HL-60 (cell line): ENCODE measurements around the gene SNU13.

Experiments used
- DNase-seq, 2 experiments: peaks; one replicate each; pipeline ENCODE4 v3.0.0-alpha.2; 2010 to 2020; ENCODE audit warnings: low read depth in 1 of 2, low spot score in 1 of 2
- H3K27ac ChIP-seq: fragments of 250-450 bp; sonication (Bioruptor Pico); replicated peaks from 2 replicates; pipeline ENCODE4 v1.5.1; 2020; ENCODE audit warnings: mild to moderate bottlenecking, moderate library complexity
- H3K27me3 ChIP-seq: fragments of 250-450 bp; sonication (Bioruptor Pico); 2 replicates; pipeline ENCODE4 v1.5.1; 2021; ENCODE audit warnings: mild to moderate bottlenecking, moderate library complexity; ENCODE audit not compliant: insufficient read depth, poor library complexity, severe bottlenecking
- H3K4me3 ChIP-seq: replicated peaks from 2 replicates; pipeline ENCODE4 v1.5.1; 2011; ENCODE audit warnings: mild to moderate bottlenecking, control low read depth, low read length; ENCODE audit not compliant: insufficient read depth
- GABPA ChIP-seq: IDR thresholded peaks from 2 replicates; pipeline ENCODE4 v1.6.1; 2012; ENCODE audit warnings: low read depth
- POLR2AphosphoS5 ChIP-seq: IDR thresholded peaks from 2 replicates; pipeline ENCODE4 v1.6.1; 2012; ENCODE audit warnings: low read depth
- SPI1 ChIP-seq: IDR thresholded peaks from 2 replicates; pipeline ENCODE4 v1.6.1; 2012; ENCODE audit warnings: low read depth, mild to moderate bottlenecking, borderline replicate concordance
- TF ChIP-seq, protein P1 (sequence below): IDR thresholded peaks from 2 replicates; pipeline ENCODE4 v1.6.1; 2012; ENCODE audit warnings: low read depth; ENCODE audit not compliant: insufficient replicate concordance
- TF ChIP-seq, protein P2 (sequence below): IDR thresholded peaks from one replicate; pipeline ENCODE4 v1.5.1; 2011; ENCODE audit warnings: low read length, control low read depth, inconsistent platforms; ENCODE audit not compliant: insufficient read depth

SNU13 gene

DNA sequence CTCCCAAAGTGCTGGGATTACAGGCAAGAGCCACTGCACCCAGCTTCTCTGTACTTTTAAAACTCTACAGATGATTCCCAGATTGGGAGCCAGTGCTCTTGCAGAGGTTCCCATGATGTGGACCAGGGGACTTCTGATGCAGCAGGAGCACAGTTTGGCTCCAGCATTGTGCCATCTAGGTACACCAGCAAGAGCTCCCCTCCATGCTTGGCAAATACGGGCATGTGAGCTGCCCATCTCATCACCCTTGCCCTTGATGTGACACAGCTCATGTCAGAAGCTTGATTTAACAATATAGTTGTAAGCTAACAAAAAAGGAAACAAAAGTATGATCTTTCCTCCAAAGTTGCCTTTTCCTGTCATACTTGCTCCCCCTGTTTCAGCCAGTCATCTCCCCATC, 28.7 kb downstream of the SNU13 start:
- Histone ChIP-seq H3K27me3 (no peaks in the 10 kb centered on the region), H3K27ac (no peak overlapping the region), H3K4me3 (no peak overlapping the region)
- TF ChIP-seq, protein P1, sequence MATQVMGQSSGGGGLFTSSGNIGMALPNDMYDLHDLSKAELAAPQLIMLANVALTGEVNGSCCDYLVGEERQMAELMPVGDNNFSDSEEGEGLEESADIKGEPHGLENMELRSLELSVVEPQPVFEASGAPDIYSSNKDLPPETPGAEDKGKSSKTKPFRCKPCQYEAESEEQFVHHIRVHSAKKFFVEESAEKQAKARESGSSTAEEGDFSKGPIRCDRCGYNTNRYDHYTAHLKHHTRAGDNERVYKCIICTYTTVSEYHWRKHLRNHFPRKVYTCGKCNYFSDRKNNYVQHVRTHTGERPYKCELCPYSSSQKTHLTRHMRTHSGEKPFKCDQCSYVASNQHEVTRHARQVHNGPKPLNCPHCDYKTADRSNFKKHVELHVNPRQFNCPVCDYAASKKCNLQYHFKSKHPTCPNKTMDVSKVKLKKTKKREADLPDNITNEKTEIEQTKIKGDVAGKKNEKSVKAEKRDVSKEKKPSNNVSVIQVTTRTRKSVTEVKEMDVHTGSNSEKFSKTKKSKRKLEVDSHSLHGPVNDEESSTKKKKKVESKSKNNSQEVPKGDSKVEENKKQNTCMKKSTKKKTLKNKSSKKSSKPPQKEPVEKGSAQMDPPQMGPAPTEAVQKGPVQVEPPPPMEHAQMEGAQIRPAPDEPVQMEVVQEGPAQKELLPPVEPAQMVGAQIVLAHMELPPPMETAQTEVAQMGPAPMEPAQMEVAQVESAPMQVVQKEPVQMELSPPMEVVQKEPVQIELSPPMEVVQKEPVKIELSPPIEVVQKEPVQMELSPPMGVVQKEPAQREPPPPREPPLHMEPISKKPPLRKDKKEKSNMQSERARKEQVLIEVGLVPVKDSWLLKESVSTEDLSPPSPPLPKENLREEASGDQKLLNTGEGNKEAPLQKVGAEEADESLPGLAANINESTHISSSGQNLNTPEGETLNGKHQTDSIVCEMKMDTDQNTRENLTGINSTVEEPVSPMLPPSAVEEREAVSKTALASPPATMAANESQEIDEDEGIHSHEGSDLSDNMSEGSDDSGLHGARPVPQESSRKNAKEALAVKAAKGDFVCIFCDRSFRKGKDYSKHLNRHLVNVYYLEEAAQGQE, result no peak
- TF ChIP-seq POLR2AphosphoS5 (no peak), SPI1 (no peak), GABPA (no peak)
- TF ChIP-seq, protein P2, sequence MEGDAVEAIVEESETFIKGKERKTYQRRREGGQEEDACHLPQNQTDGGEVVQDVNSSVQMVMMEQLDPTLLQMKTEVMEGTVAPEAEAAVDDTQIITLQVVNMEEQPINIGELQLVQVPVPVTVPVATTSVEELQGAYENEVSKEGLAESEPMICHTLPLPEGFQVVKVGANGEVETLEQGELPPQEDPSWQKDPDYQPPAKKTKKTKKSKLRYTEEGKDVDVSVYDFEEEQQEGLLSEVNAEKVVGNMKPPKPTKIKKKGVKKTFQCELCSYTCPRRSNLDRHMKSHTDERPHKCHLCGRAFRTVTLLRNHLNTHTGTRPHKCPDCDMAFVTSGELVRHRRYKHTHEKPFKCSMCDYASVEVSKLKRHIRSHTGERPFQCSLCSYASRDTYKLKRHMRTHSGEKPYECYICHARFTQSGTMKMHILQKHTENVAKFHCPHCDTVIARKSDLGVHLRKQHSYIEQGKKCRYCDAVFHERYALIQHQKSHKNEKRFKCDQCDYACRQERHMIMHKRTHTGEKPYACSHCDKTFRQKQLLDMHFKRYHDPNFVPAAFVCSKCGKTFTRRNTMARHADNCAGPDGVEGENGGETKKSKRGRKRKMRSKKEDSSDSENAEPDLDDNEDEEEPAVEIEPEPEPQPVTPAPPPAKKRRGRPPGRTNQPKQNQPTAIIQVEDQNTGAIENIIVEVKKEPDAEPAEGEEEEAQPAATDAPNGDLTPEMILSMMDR, result no peak
- DNase-seq, result no peak

DNA sequence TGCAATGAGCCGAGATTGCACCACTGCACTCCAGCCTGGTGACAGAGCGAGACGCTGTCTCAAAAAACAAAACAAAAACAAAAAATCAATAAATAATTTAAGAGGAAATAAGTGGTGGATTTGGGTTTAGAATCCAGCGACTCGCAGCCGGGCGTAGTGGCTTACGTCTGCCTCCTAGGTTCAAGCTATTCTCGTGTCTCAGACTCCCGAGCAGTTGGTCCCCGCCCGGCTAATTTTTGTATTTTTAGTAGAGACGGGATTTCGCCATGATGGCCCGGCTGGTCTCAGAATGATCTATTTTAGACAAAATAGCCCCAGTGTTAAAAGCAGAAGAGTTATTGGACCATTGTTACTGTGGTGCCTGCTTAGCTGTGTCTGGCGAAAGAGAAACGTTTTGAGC, 29.8 kb downstream of the SNU13 start:
- DNase-seq, result no peak
- TF ChIP-seq, protein P2, result no peak
- TF ChIP-seq POLR2AphosphoS5 (no peak), GABPA (no peak), SPI1 (no peak)
- TF ChIP-seq, protein P1, result no peak
- Histone ChIP-seq H3K27me3 (no peaks in the 10 kb centered on the region), H3K27ac (no peak overlapping the region), H3K4me3 (no peak overlapping the region)

DNA sequence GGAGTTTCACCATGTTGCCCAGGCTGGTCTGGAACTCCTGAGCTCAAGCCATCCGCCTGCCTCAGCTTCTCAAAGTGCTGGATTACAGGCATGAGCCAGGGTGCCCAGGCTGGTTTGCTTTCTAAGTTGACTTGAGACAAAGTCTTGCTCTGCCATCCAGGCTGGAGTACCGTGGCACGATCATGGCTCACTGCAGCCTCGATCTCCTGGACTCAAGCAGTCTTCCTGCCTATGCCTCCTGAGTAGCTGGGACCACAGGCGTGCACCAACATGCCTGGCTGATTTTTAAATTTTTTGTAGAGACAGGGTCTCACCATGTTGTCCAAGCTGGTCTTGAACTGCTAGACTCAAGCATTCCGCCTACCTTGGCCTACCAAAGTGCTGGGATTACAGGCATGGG, 31.0 kb downstream of the SNU13 start:
- Histone ChIP-seq H3K4me3 (no peak overlapping the region), H3K27ac (no peak overlapping the region), H3K27me3 (no peaks in the 10 kb centered on the region)
- TF ChIP-seq POLR2AphosphoS5, result no peak
- DNase-seq, result no peak

DNA sequence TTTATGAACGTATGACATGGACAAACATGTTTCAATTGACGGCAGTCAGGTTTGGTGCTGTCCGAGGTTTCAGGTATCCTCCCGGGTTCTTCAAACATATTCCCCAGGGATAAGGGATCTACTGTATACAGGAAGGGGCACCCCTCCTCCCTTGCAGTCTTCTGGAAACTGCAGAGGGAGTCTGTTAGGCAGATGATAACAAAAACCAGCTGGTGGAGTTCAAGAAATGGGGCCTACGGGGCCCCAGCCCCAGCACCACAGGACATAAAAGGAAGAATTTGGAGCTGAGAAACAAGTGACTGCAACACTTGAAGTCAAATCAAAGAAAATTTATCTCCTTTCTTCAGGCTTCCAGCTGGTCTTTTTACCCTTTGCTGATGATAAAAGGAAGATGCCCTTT, 32.1 kb downstream of the SNU13 start:
- TF ChIP-seq POLR2AphosphoS5 (no peak), SPI1 (no peak), GABPA (no peak)
- TF ChIP-seq, protein P1, result no peak
- TF ChIP-seq, protein P2, result no peak
- Histone ChIP-seq H3K4me3 (no peak overlapping the region), H3K27me3 (no peaks in the 10 kb centered on the region), H3K27ac (no peak overlapping the region)
- no peak for DNase-seq
